ENCODE measurements around the gene SHC2.
"Not testable (repeated sequence)": the region's sequence is repeated elsewhere in the genome, so short reads cannot be mapped to it uniquely, and the experiment has no call there.

Gene SHC2

DNA sequence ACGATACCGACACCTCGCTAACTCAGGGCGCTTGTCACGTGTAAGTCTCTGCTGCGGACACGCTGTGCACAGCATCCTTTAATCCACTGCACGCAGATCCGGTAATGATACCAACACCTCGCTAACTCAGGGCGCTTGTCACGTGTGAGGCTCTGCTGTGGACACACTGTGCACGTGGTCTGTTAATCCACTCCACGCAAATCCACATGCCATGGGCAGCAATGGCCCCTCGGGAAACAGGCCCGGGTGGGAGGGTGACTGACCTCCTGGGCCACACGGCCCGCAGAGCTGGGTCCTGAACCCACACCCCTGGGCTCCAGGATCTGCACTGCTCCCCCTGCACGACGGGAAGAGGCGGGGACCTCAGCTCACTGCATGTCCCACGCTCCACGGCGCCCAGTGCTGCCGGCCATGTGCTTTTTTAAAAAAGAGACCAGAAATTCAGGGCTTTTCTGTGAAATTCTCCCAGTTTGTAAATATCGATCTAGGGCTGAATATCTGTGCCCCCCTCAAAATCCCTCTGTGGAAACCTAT is 16.1 kb downstream of the SHC2 start:
- no peak for DNase-seq

DNA sequence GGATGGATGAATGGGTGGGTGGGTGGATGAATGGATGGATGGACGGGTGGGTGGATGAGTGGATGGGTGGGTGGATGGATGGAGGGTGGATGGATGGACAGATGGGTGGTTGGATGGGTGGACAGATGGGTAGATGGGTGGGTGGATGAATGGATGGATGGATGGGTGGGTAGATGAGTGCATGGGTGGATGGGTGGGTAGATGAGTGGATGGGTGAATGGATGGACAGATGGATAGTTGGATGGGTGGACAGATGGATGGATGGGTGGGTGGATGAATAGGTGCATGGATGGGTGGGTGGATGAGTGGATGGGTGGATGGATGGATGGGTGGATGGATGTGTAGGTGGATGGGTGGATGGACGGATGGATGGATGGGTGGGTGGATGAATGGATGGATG is 17.8 kb downstream of the SHC2 start:
- no peak for DNase-seq

DNA sequence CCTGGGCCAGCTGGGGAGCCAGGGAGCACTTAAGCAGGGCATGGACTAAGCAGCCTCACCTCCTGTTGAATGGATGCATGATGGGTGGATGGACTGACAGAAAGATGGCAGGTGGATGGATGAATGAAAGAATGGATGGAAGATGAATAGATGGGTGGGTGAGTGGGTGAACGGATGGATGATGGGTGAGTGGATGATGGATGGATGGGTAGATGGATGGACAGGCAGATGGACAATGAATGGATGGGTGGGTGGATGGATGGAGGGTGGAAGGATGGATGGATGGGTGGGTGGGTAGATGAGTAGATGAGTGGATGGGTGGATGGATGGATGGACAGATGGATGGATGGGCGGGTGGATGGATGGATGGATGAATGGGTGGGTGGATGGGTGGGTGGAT is 18.7 kb downstream of the SHC2 start:
- no peak for DNase-seq

DNA sequence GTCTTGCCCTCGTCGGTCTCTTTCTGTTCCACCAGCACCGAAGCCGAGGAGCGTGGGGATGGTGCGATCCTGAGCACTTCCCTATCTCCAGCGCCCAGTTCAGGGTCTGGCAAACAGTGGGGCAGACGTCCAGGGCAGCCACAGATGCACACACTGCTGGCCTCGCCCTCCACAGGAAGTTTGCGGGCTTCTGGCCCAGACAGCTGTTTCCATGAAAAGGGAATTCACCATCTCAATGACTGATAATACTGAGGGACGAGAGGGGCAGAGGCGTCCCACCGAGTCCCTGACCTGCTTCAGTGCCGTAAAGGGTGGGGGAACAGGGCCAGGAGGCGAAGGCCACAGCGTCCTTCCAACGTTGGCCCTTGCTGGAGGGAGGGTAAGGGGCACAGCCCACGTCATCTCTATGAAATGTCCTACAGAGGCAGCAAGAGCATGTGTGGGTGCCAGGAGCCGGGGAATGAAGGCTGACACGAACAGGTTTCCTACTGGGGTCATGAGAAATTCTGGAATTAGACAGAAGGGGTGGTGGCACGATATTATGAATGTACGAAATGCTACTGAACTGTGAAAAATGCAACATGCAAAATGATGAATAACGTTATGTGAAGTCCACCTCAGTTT is 19.5 kb downstream of the SHC2 start:
- no peak for DNase-seq

DNA sequence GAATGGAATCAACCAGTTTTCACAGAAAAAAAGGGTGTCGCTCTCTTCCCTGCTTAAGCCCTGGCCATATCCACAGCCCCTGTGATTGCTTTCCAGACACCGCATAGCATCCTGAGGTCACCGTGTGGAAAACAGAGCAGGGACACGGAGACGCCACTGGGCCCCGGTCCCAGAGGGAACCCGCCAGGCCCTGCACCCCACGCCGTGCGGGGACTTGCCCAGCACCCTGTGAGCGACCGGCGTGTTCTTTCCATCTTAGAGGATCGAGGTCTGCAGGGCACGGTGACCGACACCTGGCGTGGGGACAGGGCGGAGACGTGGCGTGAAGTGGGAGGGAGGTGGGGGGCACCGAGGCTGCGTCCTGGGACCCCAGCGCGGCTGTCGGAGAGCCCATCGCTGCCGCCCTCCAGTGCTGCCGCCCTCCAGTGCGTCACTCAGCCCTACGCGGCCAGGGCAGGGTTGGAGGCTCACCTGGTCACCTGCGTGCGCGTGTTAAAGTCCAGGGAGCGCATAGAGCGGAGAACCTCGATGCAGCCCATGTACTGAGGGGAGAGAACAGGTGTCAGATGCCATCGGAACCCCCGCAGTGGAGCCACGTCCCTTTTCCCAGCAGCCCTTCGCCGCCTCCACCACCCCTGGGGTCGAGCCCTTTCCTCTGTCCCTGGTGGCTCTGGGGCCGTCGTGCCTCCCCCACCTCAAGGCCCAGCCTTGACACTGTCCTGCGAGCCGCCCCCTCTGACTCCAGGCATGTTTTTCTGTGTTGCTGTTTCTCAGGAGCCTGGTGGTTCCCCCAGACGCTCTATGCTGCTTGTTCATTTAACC is 20.2 kb downstream of the SHC2 start:
- DNase-seq, result no peak

DNA sequence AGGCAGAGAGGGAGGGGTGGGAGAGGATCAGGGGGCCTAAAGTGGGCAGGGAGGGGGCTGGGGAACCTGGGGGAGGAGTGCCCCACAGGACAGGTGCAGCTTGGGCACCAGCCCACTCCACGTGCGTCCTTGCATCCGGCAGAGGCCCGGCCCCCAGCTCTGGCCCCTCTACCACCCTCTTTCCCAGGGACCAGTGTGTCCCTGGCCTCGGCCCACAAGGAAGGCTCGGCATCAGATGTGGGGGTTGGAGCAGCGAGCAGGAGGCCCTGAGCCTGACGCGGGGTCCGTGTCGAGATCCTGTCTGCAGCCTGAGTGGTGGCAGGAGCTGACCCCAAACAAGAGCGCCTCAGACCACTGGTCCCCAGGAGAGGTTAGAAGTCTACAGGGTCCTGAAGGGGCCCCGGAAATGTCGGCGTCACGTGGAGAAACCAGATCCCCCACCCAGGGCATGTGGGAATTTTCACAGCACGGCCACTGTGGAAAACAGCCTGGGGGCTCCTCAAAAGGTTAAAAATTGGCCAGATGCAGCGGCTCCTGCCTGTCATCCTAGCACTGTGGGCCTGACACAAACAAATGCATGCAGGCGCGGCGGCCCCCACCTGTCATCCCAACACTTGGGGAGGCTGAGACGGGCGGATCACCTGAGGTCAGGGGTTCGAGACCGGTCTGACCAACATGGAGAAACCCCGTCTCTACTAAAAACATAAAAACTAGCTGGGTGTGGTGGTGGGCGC is 21.5 kb downstream of the SHC2 start:
- DNase-seq, result no peak

DNA sequence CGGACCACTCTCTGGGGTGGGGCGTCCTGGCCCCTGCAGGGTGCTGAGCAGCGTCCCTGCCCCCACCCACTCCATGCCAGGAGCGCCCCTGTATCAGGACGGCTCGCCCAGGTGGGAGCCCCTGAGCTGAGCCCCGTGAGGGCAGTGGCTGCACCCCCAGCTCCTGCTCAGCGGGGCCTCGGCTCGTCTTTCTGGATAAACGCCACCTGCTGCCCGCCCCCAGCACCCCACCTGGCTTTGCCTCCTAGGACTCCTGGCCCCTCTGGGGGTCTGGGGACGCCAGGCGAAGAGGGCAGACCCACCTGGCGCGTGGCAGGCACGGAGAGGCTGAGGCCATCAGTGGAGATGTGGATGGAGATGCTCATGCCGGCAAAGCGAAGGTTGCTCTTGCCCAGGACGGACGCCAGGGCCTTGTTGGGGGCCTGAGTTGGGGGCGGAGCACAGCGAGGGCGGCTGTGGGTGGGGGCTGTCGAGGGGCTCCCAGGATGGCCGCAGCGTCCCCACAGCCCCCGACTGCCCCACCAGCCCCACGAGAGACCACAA is 22.3 kb downstream of the SHC2 start:
- DNase-seq, result no peak

DNA sequence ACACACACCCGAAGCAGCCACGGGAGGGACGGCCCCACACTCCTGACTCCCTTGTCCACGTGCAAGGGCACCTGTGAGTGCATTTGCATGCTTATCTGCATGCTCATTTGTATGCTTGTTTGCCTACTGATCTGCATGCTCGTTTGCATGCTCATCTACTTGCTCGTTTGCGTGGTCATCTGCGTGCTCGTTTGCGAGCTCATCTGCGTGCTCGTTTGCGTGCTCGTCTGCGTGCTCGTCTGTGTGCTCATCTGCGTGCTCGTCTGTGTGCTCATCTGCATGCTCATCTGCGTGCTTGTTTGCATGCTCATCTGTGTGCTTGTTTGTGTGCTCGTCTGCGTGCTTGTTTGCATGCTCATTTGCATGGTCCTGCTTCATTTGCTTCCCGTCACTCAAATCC is 23.8 kb downstream of the SHC2 start:
- DNase-seq, result no peak

DNA sequence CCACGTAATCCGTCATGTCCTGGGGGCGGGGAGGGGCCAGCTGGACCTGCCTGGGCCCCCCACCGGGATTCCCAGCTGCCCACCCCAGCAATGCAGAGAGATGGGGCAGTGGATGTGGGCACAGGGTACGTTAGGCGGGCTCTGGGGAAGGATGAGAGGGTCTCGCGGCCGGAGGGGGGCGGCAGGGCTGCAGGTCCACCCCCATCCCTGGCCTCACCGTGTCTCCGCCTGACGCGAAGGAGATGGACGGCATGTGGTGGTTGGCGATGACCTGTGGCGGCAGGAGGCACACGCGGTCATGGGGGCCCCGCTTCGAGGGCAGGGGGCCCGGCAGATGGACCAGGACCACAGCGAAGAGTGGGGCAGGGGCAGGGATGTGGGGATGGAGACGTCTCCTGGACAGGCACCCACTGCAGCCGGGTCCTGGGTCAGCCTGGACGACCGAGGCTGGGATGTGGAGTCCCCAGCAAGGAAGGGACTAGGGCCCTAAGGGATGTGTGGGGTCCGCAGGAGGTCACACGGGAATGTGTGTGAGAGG is 24.4 kb downstream of the SHC2 start:
- DNase-seq, result no peak

DNA sequence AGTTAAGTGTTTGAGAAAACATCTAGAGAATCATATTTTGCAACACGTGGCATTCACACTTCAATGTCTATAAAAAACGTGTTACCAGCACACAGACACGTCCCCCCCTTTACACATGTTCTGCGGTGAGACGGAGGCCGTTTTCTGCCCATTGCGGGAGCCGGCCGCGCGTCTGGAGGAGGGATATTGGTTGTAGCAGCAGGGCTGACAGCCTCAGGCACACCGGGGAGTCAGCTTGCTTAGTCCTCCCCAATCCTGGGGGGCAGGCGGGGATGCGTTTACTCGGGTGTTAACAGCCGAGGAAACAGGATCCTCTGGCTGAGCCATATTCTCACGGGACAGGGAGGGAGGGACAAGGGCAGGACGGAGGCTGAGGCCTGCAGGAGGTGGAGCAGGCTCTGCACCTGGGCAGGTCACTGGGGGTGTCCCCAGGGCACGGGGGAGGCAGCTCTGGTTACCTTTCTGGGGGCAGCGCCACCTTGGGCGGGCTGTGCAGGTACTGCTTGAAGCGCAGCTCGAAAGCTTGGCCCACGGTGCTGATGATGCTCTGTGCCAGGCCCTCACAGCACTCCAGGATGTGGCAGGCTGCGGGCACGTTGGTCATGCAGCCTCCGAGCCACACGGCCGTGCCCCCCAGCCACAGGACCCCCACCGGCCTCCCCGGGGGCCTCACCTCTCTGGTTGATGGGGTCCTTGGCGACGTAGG is 25.0 kb downstream of the SHC2 start:
- no peak for DNase-seq

DNA sequence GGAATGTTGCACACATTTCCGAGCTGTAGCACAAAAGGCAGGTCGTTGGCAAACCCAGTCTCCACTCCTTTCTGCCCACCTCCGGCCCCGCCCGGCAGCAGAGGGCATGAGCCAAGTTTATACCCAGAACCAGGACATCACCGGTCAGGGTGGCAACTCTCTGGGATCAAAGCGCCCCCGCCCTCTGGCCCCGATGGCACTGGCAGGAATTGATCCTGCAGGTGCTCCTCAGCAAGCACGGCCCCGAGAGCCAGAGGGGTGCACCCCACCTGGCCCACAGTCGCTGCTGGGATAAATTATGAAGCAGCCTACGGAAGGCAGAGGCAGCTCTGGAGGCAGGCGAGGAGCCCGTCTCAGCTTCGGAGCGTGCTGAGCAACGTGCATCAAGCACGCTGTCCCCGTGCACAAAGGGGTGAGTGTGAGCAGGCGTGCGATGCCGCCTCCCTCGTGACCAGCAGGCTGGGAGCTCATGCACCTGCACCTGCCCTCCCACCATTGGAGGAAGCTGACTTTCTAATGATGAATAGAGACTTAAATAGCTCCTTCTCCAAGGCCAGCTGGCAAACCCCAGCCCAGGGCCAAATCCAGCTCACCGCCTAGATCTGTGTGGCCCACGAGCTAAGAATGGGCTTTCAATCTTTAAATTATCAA is 25.7 kb downstream of the SHC2 start:
- no peak for DNase-seq

DNA sequence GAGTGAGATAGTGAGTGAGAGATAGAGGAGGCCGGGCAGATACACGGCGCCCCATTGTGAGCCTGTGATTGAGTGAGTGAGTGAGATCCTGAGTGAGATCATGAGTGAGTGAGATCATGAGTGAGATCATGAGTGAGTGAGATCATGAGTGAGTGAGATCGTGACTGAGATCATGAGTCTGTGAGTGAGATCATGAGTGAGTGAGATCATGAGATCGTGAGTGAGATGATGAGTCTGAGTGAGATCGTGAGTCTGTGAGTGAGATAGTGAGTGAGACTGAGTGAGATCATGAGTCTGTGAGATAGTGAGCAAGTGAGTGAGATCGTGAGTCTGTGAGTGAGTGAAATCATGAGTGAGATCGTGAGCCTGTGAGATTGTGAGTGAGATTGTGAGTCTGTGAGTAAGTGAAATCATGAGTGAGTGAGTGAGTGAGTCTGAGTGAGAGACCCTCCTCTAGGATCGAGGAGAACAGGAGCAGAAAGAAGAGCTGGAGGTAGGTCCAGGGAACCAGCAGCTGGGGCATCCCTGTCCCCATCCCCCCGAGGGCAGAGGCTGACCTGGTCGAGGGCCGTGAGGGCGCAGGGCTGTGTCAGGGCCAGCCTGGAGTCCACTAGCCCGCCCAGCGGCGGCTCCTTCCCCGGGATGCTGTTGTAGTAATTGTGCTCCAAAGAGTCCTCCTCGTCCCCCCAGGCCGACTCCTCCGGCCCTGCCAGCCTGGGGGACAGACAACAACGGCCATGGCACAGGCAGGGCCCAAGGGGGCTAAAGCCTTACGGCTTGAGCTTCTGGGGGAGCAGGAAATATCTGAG is 26.5 kb downstream of the SHC2 start:
- no peak for DNase-seq

DNA sequence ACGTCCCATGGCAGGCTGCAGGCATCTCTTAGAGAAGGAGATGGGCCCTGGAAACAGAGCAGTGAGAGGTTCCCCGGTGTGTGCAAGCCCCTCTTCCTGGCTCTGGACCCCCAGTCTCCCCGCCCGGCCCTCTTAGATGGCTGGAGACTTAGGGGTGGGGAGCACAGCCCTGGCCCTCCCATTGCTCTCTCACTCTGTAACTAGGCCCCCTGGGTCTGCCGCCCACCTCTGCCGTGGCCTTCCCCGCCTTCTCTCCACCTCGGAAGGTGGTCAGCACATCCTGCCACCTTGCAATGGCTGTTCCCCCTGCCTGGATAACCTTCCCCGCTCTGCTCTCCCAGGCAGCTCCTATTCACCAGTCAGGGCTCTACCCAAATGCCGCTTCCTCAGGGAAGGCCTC is 30.1 kb downstream of the SHC2 start:
- DNase-seq, result no peak

DNA sequence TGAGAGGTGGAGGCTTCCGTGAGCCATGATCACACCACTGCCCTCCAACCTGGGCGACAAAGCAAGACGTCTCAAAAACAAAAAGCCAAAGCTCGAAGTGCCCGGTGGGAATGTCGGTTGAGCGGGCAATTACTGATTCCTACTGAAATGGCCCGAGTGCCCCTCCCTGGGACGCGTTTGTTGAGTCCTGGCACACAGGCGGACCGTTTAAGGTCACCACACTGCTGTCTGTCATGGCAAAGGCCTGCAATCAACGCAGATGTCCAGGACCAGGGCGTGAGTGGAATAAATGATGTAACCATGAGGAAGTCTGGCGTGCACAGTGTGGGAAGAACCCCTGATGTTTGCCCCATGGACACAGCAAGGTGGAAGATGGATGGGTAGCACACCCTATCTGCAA is 32.7 kb downstream of the SHC2 start:
- DNase-seq, result no peak

DNA sequence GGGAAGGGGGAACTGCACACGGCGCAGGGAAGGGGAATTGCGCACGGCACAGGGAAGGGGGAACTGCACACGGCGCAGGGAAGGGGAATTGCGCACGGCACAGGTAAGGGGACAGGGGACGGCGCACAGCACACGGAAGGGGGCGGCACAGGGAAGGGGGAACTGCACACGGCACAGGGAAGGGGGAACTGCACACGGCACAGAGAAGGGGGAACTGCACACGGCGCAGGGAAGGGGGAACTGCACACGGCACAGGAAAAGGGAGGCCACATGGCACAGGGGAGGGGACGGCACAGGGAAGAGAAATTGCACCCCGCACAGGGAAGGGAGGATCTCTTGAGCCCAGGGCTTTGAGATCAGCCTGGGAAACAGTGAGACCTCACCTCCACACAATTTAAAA is 33.2 kb downstream of the SHC2 start:
- not testable (repeated sequence) for DNase-seq

DNA sequence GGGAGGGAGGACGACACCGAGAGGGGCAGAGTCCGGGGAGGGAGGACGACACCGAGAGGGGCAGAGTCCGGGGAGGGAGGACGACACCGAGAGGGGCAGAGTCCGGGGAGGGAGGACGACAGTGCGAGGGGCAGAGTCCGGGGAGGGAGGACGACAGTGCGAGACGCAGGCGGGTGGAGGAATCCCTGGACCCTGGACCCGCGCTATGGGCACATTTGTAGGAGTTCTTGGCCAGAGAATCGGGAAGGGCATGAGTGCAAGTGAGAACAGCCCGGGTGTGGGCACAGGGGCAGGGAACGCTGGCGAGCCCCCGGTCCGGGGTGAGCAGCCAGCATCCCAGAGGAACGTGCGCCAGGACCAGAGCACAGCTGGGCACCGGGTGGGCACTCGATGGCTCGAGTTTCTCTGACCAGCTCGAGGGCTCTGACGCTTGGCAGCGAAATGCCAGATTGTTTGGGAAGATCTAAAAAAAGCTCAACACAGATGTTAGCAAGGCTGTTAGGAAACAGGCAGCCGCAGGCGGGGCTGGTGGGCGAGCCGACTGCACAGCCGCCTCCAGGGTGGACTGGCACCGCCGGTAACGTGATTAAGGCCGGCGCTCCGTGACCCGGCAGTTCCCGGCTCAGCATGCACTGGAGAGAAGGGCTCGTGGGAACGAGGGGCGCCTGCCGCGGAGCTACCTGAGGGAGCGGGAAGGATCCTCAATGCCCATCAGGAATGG is 33.9 kb downstream of the SHC2 start:
- DNase-seq, result no peak

DNA sequence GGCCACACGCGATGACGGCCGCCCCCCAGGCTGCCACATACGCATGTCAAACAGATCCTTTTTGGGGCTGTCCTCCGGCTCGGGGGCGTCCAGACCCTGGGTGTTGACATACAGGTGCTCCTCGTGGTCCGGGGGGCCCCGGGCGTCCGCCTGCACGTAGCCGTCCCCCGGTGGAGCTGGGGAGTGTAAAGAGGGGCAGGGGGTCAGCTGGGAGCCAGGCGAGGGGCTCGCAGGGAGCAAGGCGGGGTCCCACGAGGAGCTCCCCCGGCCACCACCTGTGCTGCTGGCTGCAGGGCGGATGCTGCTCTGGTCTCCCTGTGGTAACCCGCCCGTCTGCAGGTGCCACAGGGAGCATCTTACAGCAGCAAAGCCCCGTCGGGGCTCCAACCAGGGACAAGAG is 35.8 kb downstream of the SHC2 start:
- no peak for DNase-seq

DNA sequence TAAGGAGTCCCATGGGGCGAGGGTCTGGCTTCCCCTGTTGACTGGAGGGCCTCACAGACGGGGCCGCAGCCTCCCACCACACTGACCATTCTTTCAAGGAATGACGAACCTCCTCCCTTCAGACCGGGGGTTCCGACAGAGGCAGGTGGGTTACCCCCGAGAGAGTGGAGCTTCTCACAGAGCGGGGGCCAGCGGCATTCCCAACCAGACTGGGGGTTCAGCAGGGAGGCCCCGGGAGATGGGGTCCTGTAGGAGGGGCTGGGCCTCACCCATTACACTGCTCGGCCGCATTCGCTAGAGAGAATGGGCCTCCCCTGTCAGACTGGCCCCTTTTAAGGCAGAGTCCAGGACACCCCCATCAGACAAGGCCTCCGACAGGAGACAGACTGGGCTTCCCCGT is 36.3 kb downstream of the SHC2 start:
- DNase-seq, result no peak

DNA sequence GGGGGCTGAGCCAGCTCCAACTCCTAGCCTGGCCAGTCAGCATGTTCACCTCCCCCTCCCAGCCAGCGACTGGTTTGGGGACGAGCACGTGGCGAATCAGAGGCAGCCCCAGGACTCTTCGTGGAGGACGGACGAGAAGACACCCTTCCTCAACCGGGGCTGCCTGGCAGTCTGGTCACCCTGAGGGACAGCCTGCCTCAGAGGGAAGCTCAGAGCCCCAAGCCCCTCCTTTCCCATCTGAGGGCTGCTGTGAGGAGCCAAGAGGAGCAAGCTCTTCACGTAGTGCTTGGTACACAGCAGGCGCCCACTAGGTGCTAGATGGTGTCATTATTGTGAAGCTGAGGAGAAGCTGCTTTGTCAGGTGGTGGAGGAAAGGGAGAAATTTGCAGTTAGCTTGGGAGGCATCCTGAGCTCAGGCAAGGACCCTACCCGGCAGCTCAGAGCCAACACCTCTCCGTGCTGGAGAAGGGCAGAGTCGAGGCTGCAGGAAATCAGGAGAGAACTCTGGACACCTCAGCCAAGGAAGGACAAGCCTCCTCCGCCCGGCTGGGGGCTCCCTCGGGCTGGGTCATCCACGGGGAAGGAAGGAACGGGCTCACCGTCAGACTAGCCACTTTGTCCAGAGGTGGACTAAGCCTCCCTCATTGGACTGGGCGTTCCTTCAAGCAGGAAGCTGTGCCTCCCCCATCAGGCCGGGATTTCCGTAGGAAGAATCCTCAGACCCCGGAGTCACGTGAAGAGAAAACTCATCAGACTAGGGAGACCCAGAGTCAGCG is 37.0 kb downstream of the SHC2 start:
- no peak for DNase-seq

DNA sequence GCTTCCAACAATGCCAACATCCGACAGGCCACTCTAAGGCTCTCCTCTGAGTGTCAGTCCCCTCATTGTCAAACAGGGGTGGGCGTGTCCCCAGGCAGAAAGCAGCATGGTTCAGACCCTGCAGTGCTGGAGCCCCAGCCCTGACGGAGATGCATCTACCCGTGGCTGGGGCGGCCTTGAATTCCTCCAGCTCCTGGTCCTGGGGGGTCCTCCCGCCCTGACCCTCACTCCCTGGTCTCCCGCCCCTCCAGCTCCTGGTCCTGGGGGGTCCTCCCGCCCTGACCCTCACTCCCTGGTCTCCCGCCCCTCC is 38.0 kb downstream of the SHC2 start:
- not testable (repeated sequence) for DNase-seq
